Upper lobe of right lung (tissue), 1 donor: Measurements from ENCODE around the gene CATSPER3. TPM values are rescaled to one million over a fixed set of nuclear protein-coding genes. Genes with fewer than 3 reads are reported as not detected.
A peak's percentile ranks its signal among the peaks of the same experiment; 100 is the strongest.

Experiments used
- ATAC-seq: fragments of 200-7000 bp; cut with Tn5 transposase; one replicate; pipeline ENCODE4 v1.9.1; 2020; ENCODE audit warnings: mild to moderate bottlenecking, moderate library complexity
- DNase-seq: peaks from one replicate; pipeline ENCODE4 v3.0.0-alpha.2; 2020
- H3K27ac ChIP-seq: fragments of 200-600 bp; one replicate; pipeline ENCODE4 v1.8.0; 2022
- H3K27me3 ChIP-seq: fragments of 200-600 bp; one replicate; pipeline ENCODE4 v1.8.0; 2022; ENCODE audit warnings: mild to moderate bottlenecking
- H3K36me3 ChIP-seq: fragments of 200-600 bp; one replicate; pipeline ENCODE4 v1.8.0; 2022
- H3K4me1 ChIP-seq: fragments of 200-600 bp; one replicate; pipeline ENCODE4 v1.8.0; 2022
- H3K4me3 ChIP-seq: fragments of 200-600 bp; one replicate; pipeline ENCODE4 v1.8.0; 2022; ENCODE audit warnings: mild to moderate bottlenecking
- H3K9me3 ChIP-seq: fragments of 200-600 bp; one replicate; pipeline ENCODE4 v1.8.0; 2022
- intact Hi-C: fragments of 100-400 bp; cut with DNase I; formaldehyde crosslinking; loops from one replicate; pipeline ENCODE4 v1.11.0; 2022
- total RNA-seq: library from RNA; stranded (reverse); fragmentation: NEBNext Ultra II Directional; extraction: Animal tissue kit (Norgen Biotek cat#: 25700); gene quantifications from one replicate; pipeline ENCODE4 v1.2.1, GENCODE V29; 2021
- TF ChIP-seq, protein P1 (sequence below): fragments of 200-600 bp; IDR thresholded peaks from one replicate; pipeline ENCODE4 v1.8.0; 2022; ENCODE audit warnings: antibody characterized with exemption
- donor health status: DM: no; HTN: yes; CAD: no; lungs with severe emphysema.

Gene CATSPER3
- total RNA-seq, 1 donor from 2014 or later = 0.87 TPM

DNA sequence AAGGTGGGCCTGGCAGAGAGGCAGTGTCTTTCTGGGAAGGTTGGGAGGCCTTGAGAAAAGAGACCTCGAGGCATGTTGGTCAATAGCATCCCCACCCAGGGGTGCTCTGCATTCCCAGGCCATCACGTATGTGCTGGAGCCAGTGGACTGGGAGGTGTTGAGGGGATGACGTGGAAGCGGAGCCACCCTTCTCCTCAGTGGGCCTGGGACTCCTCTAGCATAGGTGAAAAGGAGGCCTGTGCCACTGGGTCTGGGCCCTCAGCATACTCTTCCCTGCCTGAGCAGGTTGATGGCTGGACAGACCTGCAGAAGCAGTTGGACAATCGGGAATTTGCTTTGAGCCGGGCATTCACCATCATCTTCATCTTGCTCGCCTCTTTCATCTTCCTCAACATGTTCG, 40.8 kb downstream of the CATSPER3 start:
- ATAC-seq (no peak), DNase-seq (peak; percentile 45)

DNA sequence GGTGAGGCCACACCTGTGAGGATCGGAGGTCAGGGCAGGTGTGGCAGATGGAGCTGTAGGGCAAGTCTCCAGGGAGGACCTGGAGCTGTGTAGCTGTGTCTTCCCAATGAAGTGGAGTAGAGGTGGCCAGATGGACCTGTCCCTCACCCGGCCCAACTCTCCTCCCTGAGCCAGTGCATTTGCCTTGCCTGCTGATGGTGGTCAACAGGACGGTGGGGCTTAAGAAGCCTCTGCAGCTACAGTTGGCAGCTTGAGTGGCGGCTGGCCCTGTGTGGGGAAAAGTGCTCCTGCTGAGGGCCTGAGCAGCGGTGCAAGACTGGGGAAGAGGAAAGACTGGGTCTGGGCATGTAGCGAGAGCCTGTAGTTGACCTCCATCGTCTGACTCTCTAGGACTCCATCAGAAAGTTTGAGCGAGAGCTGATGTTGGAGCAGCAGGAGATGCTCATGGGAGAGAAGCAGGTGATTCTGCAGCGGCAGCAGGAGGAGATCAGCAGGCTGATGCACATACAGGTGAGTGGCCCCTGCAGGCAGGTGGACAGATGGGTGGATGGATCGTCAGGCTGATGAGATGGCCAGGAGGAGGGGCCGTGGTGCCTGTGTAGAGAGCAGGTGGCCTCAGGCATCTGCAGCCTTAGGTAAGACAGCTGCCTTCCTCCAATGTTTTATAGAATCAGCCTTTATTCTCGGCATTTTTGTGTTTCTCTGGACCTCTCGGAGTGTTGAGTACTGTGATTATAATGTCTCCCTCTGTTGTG, 41.5 kb downstream of the CATSPER3 start:
- intact Hi-C loops = no loop called here
- DNase-seq (peak; percentile 53), ATAC-seq (no peak)
- TF ChIP-seq, protein P1, sequence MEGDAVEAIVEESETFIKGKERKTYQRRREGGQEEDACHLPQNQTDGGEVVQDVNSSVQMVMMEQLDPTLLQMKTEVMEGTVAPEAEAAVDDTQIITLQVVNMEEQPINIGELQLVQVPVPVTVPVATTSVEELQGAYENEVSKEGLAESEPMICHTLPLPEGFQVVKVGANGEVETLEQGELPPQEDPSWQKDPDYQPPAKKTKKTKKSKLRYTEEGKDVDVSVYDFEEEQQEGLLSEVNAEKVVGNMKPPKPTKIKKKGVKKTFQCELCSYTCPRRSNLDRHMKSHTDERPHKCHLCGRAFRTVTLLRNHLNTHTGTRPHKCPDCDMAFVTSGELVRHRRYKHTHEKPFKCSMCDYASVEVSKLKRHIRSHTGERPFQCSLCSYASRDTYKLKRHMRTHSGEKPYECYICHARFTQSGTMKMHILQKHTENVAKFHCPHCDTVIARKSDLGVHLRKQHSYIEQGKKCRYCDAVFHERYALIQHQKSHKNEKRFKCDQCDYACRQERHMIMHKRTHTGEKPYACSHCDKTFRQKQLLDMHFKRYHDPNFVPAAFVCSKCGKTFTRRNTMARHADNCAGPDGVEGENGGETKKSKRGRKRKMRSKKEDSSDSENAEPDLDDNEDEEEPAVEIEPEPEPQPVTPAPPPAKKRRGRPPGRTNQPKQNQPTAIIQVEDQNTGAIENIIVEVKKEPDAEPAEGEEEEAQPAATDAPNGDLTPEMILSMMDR = no peak
- no peaks in the 10 kb centered on the region for H3K9me3 ChIP-seq
- H3K27ac ChIP-seq = no peak overlapping the region
- H3K4me3 ChIP-seq = no peak overlapping the region
- H3K27me3 ChIP-seq = no peaks in the 10 kb centered on the region
- no peaks in the 10 kb centered on the region for H3K4me1 ChIP-seq
- H3K36me3 ChIP-seq = no peaks in the 10 kb centered on the region

More for the DNA sequence above, 40.8 kb downstream of the CATSPER3 start:
- Histone ChIP-seq H3K36me3 (no peaks in the 10 kb centered on the region), H3K27ac (no peak overlapping the region), H3K9me3 (no peaks in the 10 kb centered on the region), H3K4me3 (no peak overlapping the region), H3K27me3 (no peaks in the 10 kb centered on the region), H3K4me1 (no peaks in the 10 kb centered on the region)
- intact Hi-C loops = no loop called here
- TF ChIP-seq, protein P1 = no peak

DNA sequence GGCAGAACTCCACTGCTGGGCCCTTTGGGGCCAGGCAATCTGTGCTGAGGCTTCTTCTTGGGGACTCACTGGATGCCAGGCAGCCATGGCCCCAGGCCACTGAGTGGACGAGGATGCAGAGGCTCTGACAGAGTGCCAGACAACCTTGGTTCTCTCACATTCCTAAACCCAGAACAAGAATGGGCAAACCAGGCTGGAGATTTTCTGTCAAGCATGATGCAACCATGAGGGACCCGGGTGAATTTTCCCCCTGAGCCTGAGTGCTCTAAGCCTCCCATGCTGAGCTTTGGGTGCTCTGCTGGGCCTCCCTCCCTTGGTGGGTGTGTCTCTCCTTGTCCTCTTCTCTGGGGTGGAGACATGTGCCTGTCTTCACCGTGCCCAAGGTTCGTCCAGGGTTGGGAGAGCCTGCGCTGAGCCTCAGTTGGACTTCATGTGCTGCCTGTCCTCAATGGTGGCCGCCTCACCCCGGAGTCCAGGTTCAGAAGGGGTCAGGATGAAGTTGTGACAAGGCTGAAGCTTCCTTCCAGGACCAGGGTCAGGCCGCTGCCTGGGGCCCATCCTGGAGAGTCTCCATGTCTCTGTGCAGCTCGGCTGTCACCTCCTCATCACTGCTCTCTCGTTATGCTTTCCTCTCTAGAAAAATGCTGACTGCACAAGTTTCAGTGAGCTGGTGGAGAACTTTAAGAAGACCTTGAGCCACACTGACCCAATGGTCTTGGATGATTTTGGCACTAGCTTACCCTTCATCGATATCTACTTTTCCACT, 42.2 kb downstream of the CATSPER3 start:
- H3K27me3 ChIP-seq = no peaks in the 10 kb centered on the region
- no peaks in the 10 kb centered on the region for H3K4me1 ChIP-seq
- intact Hi-C loops = no loop called here
- ATAC-seq = no peak
- H3K36me3 ChIP-seq = no peaks in the 10 kb centered on the region
- TF ChIP-seq, protein P1 = no peak
- DNase-seq = peak; percentile 52
- H3K27ac ChIP-seq = no peak overlapping the region
- H3K9me3 ChIP-seq = no peaks in the 10 kb centered on the region
- H3K4me3 ChIP-seq = no peak overlapping the region

DNA sequence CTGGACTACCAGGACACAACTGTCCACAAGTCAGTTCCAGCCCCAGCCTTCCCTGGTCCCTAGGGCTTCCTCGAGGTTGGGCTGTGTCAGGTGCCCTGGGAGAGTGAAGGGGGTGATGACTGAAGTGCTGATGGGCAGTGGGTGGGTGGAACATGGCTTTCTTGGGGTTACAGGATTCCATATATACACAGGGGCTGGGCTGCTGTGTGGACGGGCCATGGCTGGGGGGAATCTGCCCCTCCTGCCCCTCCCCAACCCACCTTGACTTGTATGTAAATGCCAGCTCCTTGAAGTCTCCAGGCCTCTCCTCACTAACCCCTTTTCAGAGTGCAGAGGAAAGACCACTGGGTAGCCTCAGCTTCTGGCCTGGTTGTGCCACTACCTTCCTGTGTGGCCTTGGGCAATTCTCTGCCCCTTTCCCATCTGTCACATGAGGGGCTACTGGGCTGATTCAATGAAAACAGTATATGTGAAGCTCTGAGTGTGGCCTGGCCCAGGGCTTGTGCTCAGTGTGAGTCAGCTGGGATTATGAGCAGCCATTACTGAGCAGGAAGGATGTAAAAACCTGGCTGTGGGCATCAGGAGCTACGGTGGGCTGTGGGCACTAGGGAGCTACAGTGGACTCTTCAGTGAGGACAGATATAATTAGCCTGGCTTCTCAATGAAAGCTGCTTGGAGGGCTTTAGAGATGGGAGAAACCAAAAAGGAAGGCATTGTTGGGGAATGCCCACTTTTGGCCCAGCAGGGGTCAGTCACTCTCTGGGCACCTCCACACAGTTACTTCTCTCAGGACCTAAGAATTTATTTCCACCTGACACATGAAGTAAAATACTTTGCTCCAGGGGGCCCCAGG, 43.0 kb downstream of the CATSPER3 start:
- TF ChIP-seq, protein P1 = no peak
- H3K27ac ChIP-seq = no peak overlapping the region
- H3K4me3 ChIP-seq = no peak overlapping the region
- intact Hi-C loops = no loop called here
- H3K9me3 ChIP-seq = no peaks in the 10 kb centered on the region
- no peaks in the 10 kb centered on the region for H3K4me1 ChIP-seq
- ATAC-seq (no peak), DNase-seq (peak; percentile 10)
- H3K27me3 ChIP-seq = no peaks in the 10 kb centered on the region
- H3K36me3 ChIP-seq = no peaks in the 10 kb centered on the region

DNA sequence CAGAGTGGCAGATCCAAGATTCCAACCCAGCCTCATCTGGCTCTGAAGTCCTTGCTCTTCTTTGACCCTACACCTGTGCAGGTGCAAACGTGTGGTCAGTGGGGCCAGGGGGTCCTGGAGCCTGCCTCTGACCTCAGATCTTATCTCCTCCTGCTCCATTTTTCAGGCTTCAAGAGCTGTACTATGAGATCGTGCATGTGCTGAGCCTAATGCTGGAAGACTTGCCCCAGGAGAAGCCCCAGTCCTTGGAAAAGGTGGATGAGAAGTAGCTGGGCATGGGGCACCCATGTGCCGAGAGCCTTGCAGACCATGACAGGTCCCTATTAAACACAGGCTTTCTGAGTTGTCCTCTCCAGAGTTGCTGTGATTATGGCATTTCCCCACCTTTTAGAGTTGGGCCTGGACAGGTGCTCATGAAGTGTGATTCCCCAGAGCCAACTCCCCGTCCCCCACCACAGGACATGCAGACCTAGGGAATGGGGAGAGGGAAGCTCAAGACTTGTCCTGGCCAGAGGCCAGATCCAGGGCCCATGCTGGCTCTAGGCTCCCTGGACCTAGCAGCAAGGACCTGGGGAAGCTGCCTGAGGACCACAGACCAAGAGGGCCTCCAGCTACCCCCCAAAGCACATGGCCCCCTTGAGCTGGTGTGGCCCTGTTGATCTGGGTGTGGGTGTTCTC, 43.8 kb downstream of the CATSPER3 start:
- no peaks in the 10 kb centered on the region for H3K4me1 ChIP-seq
- DNase-seq = peak; percentile 40
- intact Hi-C loops = no loop called here

More for the DNA sequence above, 43.8 kb downstream of the CATSPER3 start:
- H3K9me3 ChIP-seq = no peaks in the 10 kb centered on the region
- TF ChIP-seq, protein P1 = no peak
- H3K27me3 ChIP-seq = no peaks in the 10 kb centered on the region
- H3K36me3 ChIP-seq = no peaks in the 10 kb centered on the region
- ATAC-seq = no peak
- H3K27ac ChIP-seq = no peak overlapping the region
- H3K4me3 ChIP-seq = no peak overlapping the region
